Activated CD8-positive, alpha-beta memory T cell treated with anti-CD3 and anti-CD28 coated beads, Interleukin-2, amount 50 U/mL, for 4 hours (primary cell): Measurements from ENCODE around the gene AOC2.
"Not testable (repeated sequence)": the region's sequence is repeated elsewhere in the genome, so short reads cannot be mapped to it uniquely, and the experiment has no call there.

Experiments used
- DNase-seq: peaks from one replicate; pipeline ENCODE4 v3.0.0-alpha.2; 2020

Gene AOC2

GRCh38 chr17:42853968-42854790 lies 9.8 kb downstream of the AOC2 start:
- DNase-seq, result no peak

GRCh38 chr17:42855048-42855596 lies 10.7 kb downstream of the AOC2 start:
- no peak for DNase-seq

GRCh38 chr17:42856093-42856492 lies 11.7 kb downstream of the AOC2 start:
- DNase-seq, result not testable (repeated sequence)

GRCh38 chr17:42856516-42856915 lies 12.1 kb downstream of the AOC2 start:
- DNase-seq, result not testable (repeated sequence)

GRCh38 chr17:42857389-42857788 lies 13.0 kb downstream of the AOC2 start:
- DNase-seq, result no peak

DNA sequence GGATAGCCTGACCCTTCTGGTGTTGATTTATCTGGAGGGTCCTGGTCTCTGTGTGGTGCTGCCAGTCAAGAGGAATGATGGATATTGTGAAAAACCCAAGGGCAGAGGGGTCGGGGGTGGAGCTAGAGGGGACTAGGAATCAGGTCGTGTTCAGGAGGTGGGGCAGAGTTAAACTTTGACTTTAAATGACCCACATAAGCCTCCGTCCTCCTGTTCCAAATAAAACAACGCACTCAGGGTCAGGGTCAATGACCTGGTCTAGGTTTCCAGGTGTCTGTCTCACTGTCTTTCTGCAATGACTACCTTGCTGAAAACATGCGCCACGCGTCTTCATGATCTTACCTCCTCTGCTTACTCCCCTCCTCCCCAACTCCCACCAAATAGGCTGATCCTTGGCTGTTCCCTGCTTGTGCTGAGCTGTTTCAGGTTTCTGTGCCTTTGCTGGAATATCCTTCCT lies 21.3 kb downstream of the AOC2 start:
- no peak for DNase-seq

DNA sequence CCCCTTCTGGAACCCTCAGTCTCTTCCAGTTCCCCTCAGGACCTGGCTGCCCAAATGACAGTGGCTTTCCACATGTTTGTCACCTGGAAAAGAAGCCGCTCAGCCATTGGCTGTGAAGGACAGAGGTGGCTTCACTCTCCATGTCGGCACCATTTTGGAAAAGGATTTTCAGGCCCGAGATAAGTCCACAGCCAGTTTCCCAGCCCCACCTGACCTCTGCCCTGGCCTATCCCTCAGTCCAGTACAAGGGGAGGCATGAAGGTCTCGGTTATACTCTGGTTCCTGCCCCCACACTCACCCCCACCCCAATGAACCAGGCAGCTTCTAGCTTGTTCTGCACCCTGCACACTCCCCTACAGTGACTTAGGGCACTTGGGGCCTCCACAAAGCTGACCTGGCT lies 21.8 kb downstream of the AOC2 start:
- no peak for DNase-seq

GRCh38 chr17:42866631-42867575 lies 22.5 kb downstream of the AOC2 start:
- no peak for DNase-seq

DNA sequence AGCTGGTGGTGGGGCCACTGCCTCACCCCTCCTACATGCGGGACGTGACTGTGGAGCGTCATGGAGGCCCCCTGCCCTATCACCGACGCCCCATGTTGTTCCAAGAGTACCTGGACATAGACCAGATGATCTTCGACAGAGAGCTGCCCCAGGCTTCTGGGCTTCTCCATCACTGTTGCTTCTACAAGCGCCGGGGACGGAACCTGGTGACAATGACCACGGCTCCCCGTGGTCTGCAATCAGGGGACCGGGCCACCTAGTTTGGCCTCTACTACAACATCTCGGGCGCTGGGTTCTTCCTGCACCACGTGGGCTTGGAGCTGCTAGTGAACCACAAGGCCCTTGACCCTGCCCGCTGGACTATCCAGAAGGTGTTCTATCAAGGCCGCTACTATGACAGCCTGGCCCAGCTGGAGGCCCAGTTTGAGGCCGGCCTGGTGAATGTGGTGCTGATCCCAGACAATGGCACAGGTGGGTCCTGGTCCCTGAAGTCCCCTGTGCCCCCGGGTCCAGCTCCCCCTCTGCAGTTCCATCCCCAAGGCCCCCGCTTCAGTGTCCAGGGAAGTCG lies 23.4 kb downstream of the AOC2 start:
- DNase-seq, result not testable (repeated sequence)

- DNase-seq, result no peak
These were observed 24.0 kb downstream of the AOC2 start for GRCh38 chr17:42868338-42868737.

DNA sequence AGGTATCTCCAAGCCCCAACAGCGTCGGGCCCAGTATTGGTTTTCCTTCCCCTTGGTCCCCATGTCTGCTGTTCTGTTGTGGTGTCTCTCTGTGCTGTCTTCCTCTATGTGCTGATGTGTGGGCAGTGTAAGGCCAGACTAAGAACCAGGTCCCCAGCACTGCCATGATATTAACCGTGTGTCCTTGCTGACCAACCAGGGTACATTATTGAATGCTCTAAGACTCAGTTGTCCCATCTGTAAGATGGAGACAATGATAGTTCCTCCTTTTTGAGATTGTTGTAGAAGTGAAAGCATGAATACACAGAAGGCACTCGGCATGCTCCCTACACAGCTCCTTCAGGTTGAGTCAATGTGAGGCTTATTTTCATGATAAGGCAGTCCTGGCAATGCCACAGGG lies 27.3 kb downstream of the AOC2 start:
- DNase-seq, result no peak

- DNase-seq, result no peak
These were observed 28.0 kb downstream of the AOC2 start for GRCh38 chr17:42872251-42872965.

GRCh38 chr17:42873315-42873714 lies 28.9 kb downstream of the AOC2 start:
- no peak for DNase-seq

DNA sequence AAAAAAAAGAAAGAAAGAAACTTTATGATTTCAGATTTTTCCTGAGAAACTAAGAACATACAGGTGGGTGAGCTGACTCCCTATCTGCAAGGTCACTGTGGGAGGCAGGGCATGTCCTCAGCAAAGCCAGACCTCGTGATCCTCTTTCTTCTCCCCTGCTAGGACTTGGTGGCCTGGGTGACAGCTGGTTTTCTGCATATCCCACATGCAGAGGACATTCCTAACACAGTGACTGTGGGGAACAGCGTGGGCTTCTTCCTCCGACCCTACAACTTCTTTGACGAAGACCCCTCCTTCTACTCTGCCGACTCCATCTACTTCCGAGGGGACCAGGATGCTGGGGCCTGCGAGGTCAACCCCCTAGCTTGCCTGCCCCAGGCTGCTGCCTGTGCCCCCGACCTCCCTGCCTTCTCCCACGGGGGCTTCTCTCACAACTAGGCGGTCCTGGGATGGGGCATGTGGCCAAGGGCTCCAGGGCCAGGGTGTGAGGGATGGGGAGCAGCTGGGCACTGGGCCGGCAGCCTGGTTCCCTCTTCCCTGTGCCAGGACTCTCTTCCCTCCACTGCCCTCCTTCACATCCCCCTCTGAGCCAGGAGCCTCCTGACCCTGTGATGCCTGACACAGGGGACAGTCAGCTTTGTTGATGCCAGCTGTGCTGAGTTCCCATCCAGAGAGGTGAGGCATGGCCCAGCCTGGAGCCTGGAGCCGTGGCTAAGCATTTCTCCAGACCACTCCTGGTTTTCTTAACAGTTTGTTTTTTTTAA lies 29.7 kb downstream of the AOC2 start:
- DNase-seq, result not testable (repeated sequence)

DNA sequence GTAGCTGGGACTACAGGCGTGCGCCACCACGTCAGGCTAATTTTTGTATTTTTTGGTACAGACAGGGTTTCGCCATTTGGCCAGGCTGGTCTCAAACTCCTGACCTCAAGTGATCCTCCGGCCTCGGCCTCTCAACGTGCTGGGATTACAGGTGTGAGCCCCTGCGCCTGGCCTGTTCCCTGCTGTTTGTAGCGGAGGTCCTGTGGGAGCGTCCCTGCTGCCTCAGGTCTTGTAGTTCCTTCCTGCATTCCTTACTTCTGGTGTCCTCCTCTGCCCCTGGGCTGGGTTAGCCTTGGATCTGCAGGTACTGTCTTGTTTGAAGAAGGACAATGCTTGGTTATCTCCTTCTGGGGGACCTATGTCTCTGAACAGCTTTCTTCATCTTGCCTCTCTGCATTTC lies 32.7 kb downstream of the AOC2 start:
- no peak for DNase-seq

DNA sequence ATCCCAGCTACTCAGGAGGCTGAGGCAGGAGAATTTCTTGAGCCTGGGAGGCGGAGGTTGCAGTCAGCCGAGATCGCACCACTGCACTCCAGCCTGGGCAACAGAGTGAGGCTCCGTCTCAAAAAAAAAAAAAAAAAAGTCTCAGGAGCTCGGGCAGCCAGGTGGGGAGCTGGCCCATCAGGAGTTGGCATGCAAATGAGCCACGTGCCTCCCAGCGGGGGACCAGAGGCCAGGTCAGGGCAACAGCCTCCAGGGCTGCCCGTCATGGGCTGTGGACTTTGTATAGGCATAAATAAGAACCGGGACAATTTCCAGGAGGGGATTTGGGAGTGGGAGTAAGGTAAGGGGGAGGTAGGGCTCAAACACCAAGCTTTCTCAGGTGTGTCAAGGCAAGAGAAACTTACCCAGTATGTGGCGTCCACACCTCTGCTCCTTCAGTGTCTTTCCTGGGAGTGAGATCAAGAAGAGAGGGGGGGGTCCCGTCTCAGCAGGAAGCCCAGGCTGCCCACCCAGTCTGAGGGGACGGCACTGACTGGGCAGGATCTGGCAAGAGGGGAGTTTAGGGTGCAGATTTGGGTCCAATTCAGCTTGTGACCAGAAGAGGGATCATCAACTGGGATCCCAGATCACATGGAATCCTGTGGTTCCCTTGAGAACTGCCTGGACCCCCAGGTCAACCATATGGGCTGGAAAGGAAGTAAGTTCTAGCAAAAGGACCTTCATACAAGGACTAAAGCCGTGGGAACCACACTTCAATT lies 33.9 kb downstream of the AOC2 start:
- DNase-seq, result no peak

- no peak for DNase-seq
These were observed 34.7 kb downstream of the AOC2 start for GRCh38 chr17:42878924-42879595.

- DNase-seq, result no peak
These were observed 35.2 kb downstream of the AOC2 start for GRCh38 chr17:42879596-42879985.

DNA sequence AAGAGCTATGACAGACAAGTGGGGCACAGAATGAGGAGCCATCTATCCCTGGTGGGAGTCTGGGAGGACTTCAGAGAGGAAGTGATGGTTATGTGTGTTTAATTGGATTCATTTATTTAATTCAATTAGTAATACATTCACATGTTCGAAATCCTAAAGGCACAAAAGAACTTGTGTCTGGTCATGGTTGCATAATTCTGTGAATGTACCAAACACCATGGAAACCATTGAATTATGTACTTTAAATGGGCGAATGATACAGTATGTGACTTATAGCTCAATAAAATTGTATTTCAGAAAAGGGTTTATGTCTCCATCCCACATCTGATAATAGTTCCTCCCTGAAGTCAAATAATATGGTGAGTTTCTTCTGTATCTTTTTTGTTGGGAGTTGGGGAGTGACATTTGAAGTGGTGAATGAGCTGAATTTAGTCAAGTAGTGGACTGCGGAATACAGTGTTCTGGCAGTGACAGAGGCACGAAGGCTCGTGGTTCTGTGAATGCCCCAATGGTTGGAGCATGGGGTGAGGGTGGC lies 36.5 kb downstream of the AOC2 start:
- no peak for DNase-seq

- DNase-seq, result not testable (repeated sequence)
These were observed 37.3 kb downstream of the AOC2 start for GRCh38 chr17:42881706-42882105.
